Skeletal muscle tissue (tissue), 4 donors: Measurements from ENCODE around the gene PLXDC2. TPM values are rescaled to one million over a fixed set of nuclear protein-coding genes. Genes with fewer than 3 reads are reported as not detected.

Experiments used
- H3K27ac ChIP-seq: one replicate; pipeline ENCODE4 v1.7.0; 2013; ENCODE audit warnings: mild to moderate bottlenecking, low read depth, low read length, inconsistent platforms
- H3K27me3 ChIP-seq, 3 donors: one replicate each; pipeline ENCODE4 v1.7.0; 2013; ENCODE audit warnings: low read length in 3 of 3; ENCODE audit not compliant: control insufficient read depth in 3 of 3, insufficient read depth in 3 of 3
- H3K36me3 ChIP-seq, 3 donors: one replicate each; pipeline ENCODE4 v1.7.0; 2013; ENCODE audit warnings: low read length in 3 of 3; ENCODE audit not compliant: control insufficient read depth in 3 of 3, insufficient read depth in 3 of 3
- H3K4me1 ChIP-seq, 3 donors: one replicate each; pipeline ENCODE4 v1.7.0; 2013; ENCODE audit warnings: low read length in 3 of 3, mild to moderate bottlenecking in 3 of 3; ENCODE audit not compliant: control insufficient read depth in 3 of 3, insufficient read depth in 3 of 3
- H3K4me3 ChIP-seq, 3 donors: one replicate each; pipeline ENCODE4 v1.7.0; 2013; ENCODE audit warnings: low read length in 3 of 3
- H3K9ac ChIP-seq, 3 donors: one replicate each; pipeline ENCODE4 v1.7.0; 2013; ENCODE audit warnings: low read length in 3 of 3, mild to moderate bottlenecking in 3 of 3, moderate library complexity in 2 of 3, low read depth in 1 of 3
- H3K9me3 ChIP-seq, 3 donors: one replicate each; pipeline ENCODE4 v1.7.0; 2013; ENCODE audit warnings: low read length in 3 of 3; ENCODE audit not compliant: control insufficient read depth in 3 of 3
- total RNA-seq: library from RNA; depleted of rRNA; stranded (reverse); fragments of >200 nt; gene quantifications from one replicate; pipeline ENCODE4 v1.2.3, GENCODE V29; 2014
- donor health status: Osteomylitis.

PLXDC2 gene
- total RNA-seq, 1 donor from 2014 or later, result 23.0 TPM

- Histone ChIP-seq H3K4me1 (no peaks in the 10 kb centered on the region), H3K27ac (no peak overlapping the region), H3K27me3 (no peaks in the 10 kb centered on the region), H3K9ac (no peak overlapping the region), H3K36me3 (no peaks in the 10 kb centered on the region), H3K9me3 (no peaks in the 10 kb centered on the region), H3K4me3 (no peak overlapping the region)
These were observed 150.5 kb downstream of the PLXDC2 start for GRCh38 chr10:19966751-19967150.

GRCh38 chr10:19967981-19968380 lies 151.7 kb downstream of the PLXDC2 start:
- Histone ChIP-seq H3K9me3 (no peaks in the 10 kb centered on the region), H3K4me1 (peaks cover 0 to 2% (median 0%) of the 10 kb centered on the region in 3 donors)

GRCh38 chr10:19968745-19969144 lies 152.5 kb downstream of the PLXDC2 start:
- no peaks in the 10 kb centered on the region for H3K27me3 ChIP-seq
- H3K4me3 ChIP-seq, result no peak overlapping the region
- H3K9ac ChIP-seq, result no peak overlapping the region
- peaks cover 0 to 2% (median 0%) of the 10 kb centered on the region in 3 donors for H3K4me1 ChIP-seq
- no peaks in the 10 kb centered on the region for H3K36me3 ChIP-seq
- no peaks in the 10 kb centered on the region for H3K9me3 ChIP-seq
- H3K27ac ChIP-seq, result no peak overlapping the region

More at GRCh38 chr10:19967981-19968380, 151.7 kb downstream of the PLXDC2 start:
- Histone ChIP-seq H3K9ac (no peak overlapping the region), H3K36me3 (no peaks in the 10 kb centered on the region), H3K4me3 (no peak overlapping the region), H3K27ac (no peak overlapping the region), H3K27me3 (no peaks in the 10 kb centered on the region)

DNA sequence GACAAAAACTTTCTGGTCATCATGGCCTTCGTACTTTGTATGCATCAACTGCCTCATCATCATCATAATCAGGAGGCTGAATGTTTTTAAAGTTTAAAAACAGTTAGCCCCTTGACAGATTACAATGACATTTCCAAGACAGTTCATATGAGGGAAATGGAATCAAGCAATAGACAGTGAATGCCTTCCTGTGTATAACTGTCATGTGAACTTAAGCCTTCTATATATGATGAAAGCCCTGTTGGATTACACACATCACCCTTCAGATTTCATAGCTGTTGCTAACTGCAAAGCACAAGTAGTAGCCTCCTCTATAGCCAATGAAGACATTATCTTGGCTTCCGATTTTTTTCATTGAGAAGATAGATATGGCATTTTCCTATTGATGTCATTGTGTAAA lies 154.0 kb downstream of the PLXDC2 start:
- Histone ChIP-seq H3K9ac (no peak overlapping the region), H3K27ac (no peak overlapping the region), H3K9me3 (no peaks in the 10 kb centered on the region), H3K36me3 (no peaks in the 10 kb centered on the region), H3K27me3 (no peaks in the 10 kb centered on the region), H3K4me3 (no peak overlapping the region), H3K4me1 (peaks cover 0 to 2% (median 0%) of the 10 kb centered on the region in 3 donors)

DNA sequence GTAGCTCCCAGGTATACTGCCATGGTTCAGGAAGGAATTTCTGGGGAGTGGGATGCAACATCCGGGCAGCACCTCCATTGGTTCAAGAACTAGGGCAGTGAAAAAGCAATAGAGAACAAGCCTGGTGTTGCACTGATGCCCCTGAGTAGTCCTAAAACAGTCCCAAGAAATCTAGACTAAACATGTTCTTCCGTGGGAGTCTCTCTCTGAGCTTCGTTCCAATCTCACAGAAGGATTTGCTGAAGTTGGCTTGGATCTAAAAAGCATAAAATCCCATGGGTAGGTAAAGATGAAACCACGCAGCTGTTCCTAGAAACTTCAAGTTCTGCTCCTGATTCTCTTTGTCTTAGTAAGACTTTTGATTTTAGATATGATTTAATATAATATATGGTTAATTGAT lies 154.5 kb downstream of the PLXDC2 start:
- no peaks in the 10 kb centered on the region for H3K9me3 ChIP-seq
- no peak overlapping the region for H3K9ac ChIP-seq
- peaks cover 0 to 2% (median 0%) of the 10 kb centered on the region in 3 donors for H3K4me1 ChIP-seq
- H3K4me3 ChIP-seq, result no peak overlapping the region
- no peaks in the 10 kb centered on the region for H3K36me3 ChIP-seq
- no peak overlapping the region for H3K27ac ChIP-seq
- H3K27me3 ChIP-seq, result no peaks in the 10 kb centered on the region

GRCh38 chr10:19971343-19972052 lies 155.3 kb downstream of the PLXDC2 start:
- Histone ChIP-seq H3K4me1 (peaks cover 0 to 2% (median 0%) of the 10 kb centered on the region in 3 donors), H3K9ac (no peak overlapping the region), H3K27me3 (no peaks in the 10 kb centered on the region), H3K36me3 (no peaks in the 10 kb centered on the region), H3K9me3 (no peaks in the 10 kb centered on the region), H3K4me3 (no peak overlapping the region), H3K27ac (no peak overlapping the region)

- H3K27ac ChIP-seq, result no peak overlapping the region
- H3K27me3 ChIP-seq, result no peaks in the 10 kb centered on the region
- no peak overlapping the region for H3K4me3 ChIP-seq
- peaks cover 0 to 2% (median 0%) of the 10 kb centered on the region in 3 donors for H3K4me1 ChIP-seq
- no peaks in the 10 kb centered on the region for H3K36me3 ChIP-seq
- H3K9me3 ChIP-seq, result no peaks in the 10 kb centered on the region
- H3K9ac ChIP-seq, result no peak overlapping the region
These were observed 157.9 kb downstream of the PLXDC2 start for GRCh38 chr10:19974138-19974537.

DNA sequence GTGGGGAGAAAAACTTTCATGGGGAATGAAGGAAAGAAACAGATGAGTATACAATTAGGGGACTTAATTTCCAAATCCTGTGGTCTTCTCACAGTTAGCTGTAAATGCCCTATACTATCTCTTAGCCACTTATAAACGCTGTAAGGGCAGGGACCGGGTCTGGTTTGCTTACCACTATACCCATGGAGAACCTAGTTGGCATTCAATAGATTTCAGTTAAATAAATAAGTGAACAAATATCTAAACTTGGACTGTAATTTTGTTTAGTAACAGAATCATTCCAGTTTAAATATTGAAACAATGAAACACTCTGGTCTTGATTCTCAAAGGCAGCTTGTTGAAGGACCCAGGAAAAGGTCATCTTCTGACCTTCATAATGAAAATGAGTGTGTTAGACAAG lies 158.3 kb downstream of the PLXDC2 start:
- Histone ChIP-seq H3K27me3 (no peaks in the 10 kb centered on the region), H3K36me3 (no peaks in the 10 kb centered on the region), H3K9me3 (no peaks in the 10 kb centered on the region), H3K9ac (no peak overlapping the region), H3K27ac (no peak overlapping the region), H3K4me1 (peaks cover 0 to 3% (median 0%) of the 10 kb centered on the region in 3 donors), H3K4me3 (no peak overlapping the region)

DNA sequence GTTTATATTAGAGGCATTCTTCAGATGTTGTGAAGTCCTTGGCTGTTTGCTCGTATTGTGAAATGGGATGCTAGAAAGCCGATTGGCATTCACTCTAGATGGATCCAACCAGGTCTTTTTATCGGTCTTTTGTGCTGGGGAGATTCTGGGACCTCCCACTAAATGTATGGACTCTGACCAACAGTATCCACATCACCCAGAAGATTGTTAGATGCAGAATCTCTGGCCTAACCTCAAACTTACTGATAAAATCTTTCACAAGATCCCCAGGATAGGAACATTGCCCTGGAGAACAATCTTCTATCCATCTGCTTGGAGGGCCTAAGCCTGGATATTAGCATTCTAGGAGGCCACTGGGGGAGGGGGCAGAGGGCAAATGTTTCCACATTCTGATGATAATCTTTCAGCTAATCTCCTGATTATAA lies 160.9 kb downstream of the PLXDC2 start:
- Histone ChIP-seq H3K4me1 (peaks cover 0 to 3% (median 0%) of the 10 kb centered on the region in 3 donors), H3K27ac (no peak overlapping the region), H3K9me3 (no peaks in the 10 kb centered on the region), H3K36me3 (no peaks in the 10 kb centered on the region), H3K4me3 (no peak overlapping the region), H3K9ac (no peak overlapping the region), H3K27me3 (no peaks in the 10 kb centered on the region)

DNA sequence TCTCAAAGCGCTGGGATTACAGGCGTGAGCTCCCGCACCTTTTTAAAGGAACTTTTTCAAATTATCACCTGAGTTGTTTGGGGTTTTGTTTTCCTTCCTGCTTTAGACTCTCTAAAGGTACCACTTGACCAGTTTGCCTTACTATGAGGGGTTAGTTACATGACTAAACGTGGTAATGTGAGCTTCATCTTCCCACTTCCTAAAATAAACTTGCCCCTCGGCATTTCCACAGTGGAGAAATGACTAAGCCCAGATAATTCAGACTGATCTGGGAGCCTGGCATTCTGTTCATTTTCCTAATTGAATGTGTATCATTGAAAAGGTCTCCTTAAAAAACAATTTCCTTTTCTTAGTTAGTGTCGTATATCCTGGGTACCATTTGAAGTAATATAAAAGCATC lies 163.4 kb downstream of the PLXDC2 start:
- Histone ChIP-seq H3K27ac (no peak overlapping the region), H3K4me3 (no peak overlapping the region), H3K36me3 (no peaks in the 10 kb centered on the region), H3K9me3 (no peaks in the 10 kb centered on the region), H3K9ac (no peak overlapping the region), H3K27me3 (no peaks in the 10 kb centered on the region), H3K4me1 (peaks cover 0 to 3% (median 0%) of the 10 kb centered on the region in 3 donors)
